Measurements from ENCODE around the gene AGAP1.
A peak's percentile ranks its signal among the peaks of the same experiment; 100 is the strongest.

The AGAP1 gene

DNA sequence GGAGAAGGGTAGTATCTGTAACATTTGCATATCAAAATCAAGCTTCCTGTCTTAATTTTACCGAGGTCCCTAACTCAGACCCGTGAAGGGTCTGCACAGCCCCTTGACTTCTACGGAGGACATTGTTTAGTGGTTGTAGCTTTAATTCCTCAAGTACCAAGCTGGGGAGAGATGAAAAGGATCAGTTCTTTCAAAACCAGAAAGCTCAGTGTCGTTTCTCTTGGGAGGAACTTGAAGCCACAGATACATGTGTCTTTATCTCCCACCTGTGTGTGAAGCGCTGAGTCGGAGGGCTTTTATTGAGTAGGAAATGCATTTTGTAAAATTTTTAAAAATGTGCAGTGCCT is 410.7 kb downstream of the AGAP1 start:
- no peak for DNase-seq

DNA sequence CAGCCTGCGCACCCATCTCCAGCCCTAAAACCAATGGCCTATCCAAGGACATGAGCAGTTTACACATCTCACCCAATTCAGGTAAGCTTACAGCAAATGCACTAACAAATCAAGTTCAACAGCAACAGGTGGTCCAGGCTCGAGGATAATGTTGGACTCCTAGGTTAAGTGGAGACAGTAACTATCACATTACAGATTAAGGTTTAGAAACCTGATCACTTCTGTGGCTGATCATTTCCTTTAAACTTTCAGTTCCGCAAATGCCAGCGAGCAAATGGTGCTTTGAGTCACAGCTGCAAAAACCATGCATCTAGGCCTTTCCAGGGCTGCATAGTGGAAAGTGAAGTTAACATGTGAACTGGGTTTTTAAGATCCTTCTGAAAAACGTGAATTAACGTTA is 415.0 kb downstream of the AGAP1 start:
- DNase-seq = no peak

DNA sequence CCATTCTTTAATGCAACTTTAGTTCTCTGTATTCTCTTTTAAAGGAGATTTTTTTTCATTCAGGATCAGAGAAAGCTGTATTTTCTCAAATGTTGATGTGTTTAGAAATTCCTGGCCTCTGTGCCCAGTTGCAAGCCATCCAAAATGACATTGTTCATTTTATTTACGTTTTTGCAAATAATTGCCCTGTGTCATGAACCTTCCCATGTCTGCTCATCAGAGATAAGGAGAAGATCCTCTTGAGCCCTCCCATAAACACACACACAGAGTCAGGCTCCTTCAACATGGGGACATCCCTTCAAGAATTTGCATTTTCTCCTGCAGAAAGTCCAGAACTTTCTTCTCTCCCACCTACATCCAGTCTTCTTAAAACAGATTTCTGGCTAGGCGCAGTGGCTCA is 415.5 kb downstream of the AGAP1 start:
- no peak for DNase-seq

DNA sequence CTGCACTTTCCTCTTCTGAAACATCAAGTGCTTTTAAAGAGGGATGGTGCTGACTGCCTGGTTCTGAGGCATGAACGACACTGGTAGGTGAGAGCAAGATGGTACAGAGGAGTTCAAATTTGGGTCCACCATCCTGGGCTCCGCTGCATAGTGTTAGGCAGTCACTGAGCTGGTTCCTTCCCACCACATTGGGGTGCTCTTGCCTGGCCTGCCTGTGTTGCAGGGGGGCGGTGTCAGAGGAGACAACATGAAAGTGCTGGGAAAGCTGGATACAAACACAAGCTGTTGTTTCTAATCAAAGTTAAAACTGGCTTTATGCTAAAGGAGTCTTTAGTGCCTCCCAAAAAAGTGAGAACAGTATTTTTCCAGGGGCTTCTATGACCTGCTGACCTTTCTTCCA is 416.2 kb downstream of the AGAP1 start:
- DNase-seq = no peak

DNA sequence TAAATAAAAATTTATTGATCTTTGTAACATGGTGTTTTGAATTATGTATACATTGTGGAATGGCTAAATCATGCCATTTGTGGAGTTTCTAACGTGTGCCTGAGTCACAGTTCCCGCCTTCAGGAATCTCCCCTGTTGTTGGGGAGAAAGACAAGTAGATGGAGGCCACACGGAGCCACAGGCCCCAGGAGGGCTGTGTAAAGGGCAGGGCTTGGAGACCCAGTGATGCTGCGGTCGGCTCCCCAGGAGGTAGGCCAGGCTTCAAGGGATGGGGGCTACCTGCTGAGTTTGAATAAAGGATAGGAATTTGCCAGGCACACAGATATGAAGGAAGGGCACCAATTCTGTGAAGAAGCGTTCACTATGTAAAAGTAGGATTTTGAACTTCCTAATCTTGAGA is 417.3 kb downstream of the AGAP1 start:
- DNase-seq = no peak

DNA sequence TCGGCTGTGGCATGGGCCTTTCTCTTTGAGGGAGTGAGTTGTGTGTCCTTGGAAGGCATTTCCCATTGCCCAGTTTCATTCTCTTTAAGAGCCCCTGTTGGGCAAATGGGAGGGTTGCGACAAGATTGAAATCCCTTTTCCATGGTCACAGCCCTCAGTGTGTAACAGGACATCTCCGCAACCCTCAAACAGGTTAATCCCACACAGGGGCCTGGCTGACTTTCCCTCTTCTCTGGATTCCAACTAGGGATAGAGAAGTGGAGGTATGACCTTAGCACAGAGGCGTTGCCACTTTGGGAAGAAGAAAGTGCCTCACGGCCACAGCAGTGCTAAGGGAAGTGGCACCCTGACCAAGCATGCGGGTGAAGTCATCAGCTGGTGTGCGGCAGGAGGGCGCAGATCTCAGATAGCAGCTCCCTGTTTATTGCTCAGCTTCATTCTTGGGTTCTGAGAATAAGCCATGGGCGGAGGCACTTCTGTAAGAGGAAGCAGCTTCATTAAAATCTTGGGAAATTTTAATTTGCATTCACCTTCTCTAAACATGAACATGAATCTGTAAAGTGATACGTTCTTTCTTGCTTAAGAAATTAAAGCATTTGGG is 417.9 kb downstream of the AGAP1 start:
- no peak for DNase-seq

DNA sequence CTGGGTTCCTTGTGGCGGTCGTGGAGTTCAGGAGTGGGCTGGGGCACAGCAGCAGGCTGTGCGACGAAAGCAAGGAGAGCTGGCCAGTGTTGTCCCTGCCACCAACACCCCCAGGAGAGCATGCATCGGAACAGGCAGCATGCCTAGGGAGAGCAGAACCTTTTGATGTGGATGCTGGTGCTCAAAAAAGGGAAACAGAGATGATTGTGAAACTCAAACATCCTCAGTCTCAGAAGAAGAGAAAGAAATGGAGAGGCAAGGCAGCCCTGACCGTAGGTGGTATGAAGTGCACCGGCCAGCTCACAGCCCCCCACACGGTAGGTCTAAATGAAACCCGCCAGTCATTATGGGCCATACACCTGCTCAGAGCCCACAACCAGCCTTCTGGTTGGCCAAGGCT is 420.9 kb downstream of the AGAP1 start:
- no peak for DNase-seq

DNA sequence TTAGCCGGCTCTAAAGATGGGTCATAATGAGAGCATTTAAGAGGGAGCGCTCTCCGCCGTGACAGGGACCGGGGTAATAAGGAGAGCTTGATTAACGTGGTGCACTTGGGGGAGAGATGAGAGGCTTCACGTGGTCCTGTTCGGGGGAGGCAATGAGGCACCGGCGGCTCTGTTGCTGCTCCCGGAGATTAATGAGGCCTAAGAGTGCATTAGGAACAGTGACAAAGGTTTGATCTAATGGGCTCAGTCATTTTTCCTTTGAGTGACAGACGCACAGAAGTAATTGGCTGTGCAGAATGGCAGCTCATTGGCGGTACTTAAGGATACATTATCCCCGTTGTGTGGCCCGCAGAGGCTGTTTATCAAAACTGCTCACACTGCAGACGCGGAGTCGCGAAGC is 423.7 kb downstream of the AGAP1 start:
- peak; percentile 98 for DNase-seq

DNA sequence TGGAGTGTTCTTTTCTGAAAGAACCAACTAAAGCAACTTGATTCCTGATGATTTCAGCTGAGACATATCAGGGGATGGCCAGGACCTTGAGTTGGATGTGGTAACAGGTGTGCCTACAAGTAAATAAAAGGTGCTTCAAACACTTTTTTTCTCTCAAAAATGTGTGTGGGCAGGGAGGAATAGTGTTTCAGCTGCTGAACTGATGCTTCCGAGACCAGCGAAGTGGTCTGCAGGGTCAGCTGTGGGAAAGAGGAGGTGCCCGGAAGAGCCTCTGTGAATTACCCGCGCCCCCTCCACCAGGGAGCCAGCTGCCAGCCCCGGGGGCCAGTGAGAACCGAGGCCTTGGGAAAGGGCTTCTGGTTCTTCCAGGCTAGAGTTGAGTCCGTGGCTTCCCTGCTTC is 425.0 kb downstream of the AGAP1 start:
- DNase-seq = no peak

DNA sequence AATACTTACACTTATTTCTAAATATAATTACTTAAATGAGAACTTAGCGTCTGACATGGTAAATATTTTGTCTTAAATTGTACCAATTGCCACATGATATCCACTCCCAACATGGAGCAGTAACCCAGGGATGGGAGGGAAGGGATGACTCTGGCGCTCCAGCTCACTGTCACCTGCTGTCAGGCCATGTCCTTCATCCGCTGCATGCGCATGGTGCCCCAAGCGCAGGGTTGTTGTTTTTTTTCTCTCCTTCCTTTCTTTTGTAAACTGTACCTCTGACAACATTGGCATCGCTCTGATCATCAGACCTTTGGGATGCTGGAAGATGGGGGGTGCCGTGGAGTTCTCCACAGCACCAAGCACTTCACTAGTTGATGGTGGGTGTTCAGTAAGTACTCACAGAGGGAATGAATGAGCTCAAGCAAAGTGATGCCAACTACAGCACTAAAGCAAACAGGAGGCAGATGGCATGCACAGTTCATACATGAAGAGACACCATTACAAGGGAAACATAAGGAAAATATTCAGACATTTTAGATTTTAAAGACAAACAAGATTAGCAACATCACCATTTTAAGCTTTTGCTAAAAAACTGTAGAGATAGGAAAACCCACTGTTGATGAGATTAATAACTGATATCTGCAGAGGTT is 426.5 kb downstream of the AGAP1 start:
- no peak for DNase-seq

DNA sequence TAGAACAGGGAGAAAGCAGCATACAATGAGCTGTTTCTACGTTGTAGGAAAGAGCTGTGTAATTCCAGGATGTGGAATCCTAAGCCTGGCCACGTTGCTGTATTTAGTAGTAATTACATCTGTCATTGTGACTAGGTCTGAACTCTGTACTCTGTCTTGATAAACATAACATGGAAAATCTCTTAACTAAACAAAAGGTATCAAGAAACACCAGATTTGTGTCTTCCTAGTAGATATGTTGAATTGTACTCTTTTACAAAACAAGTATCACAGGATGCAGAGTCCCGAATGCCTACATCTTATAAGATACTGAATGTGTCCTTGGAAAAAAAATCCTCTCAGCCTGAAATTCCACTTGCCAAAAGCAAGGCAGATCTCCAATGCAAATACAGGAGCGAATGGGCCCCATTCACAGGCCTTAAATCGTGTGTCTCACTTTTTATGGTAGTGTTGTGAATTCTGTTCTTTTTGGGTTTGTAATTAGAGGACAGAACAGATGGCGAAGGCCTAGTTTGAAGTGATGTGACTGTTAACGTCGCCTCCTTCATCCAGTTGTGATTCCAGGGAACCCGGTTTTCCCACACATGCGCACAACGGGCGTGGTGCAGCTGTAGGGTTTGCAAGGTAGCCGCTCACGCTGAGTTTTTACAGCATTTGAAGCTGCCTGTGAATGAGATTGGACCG is 427.8 kb downstream of the AGAP1 start:
- DNase-seq = no peak

DNA sequence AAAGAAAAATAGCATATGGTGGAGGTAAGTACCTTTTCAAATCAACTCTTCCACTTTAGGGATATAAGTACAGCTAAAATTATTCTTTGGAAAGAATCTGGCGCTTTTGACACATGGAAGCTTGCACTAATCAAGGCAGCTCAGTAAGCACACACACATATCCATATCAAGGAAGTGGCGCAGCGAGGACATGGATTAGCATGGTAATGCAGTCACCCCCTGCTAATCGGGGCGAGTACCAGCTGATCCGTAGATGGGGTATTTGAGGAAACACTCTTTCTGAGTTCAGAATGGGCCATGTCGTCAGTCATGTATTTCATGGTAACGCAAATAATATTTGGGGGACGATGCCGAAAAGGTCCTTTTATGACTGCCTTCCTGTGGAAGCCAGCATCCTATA is 429.0 kb downstream of the AGAP1 start:
- no peak for DNase-seq

DNA sequence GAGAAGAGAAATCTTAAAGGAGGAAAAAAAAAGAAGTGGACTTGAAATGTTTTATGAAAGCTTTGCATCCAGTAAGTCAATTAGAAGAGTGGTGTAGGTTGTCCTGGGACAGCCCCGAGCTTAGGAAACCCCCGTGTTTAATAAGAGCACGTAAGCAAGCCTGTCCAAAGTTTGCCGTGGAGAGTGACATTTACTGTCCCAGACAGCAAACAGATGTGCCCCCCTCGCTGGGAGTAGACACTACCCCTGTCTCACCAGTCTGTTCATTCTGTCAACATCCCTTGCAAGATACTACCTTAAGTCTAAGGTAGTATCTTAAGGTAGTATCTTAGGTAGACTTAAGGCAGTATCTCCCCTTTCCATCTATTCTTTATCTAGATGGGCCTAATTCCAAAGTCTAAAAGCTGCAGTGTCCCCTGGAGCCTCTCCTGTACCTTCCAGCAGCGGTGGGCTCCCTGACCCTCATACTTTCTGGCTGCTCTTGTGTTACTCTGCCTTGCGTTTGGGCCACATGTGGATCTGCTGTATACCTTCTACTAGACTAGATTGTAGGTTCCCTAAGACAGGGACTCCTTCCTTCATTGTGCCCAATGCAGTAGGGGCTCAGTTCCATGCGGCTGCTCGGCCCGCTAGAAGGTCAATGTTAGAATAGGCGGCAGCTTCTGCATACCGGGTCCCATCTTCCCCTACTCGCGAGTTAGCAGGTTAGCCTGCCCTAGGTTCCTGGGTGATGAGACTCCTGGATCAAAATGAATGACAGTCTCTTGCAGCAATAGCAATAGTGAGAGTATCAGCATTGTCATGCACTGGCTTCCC is 430.2 kb downstream of the AGAP1 start:
- DNase-seq = no peak

DNA sequence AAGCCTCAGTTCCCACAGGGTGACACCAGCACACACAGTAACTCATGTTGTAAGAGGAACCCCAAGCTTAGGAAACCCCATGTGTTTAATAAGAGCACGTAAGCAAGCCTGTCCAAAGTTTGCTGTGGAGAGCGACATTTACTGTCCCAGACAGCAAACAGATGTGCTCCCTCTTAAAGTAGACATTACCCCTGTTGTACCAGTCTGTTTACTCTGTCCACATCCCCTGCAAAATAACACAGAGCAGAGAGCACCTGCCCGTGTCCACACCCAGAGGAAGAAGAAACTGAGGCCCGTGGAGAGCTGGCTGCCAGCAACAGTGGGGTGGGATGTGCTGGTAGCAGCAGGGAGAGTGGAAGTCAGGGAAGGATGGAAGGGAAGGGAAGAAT is 430.8 kb downstream of the AGAP1 start:
- no peak for DNase-seq

DNA sequence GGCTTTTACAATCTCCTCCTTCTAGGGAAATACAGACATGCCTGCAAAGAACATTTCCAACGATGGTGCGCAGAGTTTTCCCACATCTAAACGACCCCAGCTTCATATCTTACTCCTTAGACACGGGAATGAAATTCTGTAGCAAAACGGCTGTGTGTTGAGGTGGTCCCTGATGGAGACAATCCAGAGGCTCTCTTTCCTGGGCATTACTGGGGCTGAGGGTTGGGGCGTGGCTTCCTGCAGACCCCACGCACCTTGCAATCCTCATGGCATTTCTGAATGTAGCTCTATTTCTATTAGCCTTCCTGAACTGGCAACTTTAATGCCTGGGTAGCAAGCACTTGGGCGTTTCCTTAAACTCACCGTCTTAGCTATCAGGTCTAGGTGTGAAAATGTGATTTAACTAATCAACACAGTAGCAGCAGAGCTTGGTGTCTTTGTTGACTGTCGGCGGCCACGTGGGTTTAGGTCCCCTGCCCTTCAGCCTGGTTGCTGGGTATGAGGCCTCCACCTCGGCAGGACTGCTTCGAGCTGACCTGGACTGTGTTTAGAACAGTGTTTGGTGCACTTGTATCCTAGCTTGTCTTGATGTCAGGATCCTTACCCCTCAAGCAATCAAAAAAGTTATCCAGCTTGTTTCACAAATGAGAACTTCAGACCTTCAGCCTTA is 431.5 kb downstream of the AGAP1 start:
- no peak for DNase-seq

DNA sequence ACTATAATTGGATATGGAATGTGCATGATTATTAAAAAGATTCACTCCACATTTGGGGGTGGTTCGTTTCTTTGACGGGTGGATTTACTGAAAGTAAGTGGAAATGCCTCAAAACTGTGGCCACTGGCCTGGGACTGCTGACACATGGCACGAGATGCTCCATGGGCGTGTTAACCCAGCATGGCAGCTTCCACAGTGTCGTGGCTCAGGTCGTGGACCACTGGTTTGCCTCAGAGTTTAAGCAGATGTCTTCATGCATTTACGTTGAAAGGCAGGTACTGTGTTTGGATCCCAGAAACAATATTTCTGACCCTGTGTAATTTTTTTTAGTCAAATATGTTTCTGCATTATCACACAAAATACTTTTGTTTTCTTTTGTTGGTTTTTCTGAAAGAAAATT is 432.4 kb downstream of the AGAP1 start:
- DNase-seq = no peak

DNA sequence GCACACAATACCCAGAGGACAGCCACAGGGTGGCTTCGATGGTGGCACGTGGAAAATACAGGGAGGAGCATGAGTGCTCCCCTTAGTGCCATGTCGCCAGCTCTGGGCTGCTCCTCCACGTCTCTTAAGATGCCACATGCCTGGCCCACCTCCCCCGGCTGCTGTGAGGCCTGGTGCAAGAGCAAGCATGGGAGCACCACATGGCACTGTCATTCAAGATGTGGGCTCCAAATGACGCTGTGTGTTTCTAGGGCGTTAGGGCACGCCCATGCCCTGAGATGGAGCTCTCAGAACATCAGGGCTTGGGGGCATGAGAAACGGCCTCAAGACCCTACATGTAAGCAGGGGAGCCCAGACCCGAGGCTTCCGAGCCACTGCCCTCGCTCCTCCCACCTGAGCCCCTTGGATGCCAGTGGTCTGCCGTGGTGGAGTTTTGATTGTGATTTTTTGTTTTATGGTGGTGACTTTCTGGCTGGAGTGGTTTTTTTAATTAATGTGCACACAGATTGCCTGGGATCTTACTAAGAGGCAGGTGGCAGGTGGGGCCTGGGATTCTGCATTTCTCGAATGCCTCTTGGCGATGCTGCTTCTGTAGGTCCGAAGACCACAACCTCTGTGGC is 435.0 kb downstream of the AGAP1 start:
- DNase-seq = no peak

DNA sequence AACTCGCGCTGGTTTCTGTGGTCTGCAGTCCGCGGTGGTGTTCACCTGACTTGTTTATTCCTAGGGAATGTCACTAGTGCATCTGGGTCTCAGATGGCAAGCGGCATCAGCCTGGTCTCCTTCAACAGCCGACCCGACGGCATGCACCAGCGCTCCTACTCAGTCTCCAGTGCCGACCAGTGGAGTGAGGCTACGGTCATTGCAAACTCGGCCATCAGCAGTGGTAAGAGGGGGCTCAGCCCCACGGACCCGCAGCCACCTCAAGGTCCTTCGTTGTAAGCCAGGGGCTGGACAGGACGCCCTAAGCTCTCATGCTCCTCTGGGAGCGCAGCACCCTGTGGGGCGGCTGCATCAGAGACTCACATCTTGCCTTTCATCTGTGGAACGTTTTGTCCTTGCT is 436.9 kb downstream of the AGAP1 start:
- no peak for DNase-seq

DNA sequence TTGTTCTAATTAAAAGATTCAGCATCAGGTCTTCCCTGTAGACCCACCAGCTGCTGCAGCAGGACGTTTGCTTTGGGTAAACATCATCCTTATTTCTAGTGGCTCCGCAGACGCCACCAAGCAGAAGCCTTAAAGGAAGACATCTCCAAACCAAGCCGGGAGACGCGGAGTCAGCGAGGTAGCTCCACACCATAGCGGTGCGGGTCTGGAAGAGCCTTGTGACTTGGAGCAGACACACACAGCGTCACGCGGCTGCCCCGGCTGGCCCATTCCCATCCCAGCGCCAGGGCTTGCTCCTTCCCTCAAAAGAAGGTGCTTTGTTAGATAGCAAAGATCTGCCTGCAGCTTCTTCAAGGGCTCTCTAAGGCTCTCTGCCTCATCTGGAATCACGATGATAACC is 437.8 kb downstream of the AGAP1 start:
- DNase-seq = no peak

DNA sequence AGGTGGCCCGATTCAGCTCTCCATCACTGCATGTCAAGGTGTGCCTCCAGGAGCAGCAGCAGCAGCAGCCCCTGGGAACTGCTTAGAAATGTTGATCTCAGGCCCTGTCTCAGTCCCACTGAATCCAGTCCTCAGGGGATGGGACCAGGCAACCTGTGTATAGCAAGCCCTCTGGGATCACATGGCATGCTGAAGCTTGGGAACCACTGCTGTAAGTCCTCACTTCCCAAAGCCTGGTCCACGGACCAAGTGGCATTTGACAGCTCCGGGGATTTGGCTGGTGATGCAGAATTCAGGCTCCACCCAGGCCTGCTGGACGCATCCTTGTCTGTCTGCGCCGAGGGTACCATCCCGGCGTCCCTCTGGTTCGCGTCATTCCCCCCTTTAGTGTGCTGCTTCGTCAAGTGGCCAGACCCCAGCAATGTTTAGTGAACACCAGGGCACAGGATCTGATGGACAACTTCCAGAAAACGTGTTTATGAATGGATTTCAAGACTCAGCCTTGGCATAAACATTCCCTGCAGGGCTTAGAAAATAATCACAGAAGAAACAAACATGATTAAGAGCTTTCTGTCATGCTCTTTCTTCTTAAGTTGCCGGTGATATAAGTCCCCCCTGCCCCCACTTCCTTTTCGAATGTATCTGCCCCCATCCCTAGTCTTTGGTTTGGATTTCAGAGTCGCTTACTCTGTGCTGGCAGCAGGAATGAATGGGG is 440.4 kb downstream of the AGAP1 start:
- no peak for DNase-seq

DNA sequence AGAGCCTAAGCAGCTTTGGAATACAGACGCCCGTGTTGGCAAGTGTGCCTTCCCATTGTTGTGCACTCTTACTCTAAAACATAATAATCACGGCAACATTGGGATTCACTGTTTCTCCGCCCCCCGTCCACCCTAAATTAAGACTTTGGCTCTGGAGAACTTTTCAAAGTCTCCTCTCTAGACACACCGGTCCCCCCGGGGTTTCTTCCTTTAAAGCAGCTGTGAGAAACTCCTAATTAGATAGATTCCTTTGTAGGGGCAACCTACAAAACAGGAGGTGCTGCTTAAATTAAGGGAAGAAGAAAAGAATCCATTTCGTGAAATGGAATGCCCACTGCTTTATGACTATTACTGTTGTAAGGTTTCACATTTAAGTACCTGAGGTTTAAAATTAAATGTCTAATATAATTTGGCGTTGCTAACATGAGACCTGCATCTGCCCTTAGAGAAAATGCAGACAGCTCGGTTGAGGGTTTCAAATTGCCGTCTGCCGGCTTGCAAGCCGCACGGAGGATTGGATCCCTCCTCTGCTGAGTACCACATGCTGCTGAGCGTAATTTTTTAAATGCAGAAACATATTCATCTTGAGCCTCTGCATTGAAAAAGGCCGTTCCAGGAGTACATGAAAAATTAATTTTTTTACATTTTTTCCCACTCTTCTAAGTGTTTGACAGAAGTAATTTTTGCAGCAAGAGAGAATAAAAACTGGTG is 441.1 kb downstream of the AGAP1 start:
- no peak for DNase-seq

DNA sequence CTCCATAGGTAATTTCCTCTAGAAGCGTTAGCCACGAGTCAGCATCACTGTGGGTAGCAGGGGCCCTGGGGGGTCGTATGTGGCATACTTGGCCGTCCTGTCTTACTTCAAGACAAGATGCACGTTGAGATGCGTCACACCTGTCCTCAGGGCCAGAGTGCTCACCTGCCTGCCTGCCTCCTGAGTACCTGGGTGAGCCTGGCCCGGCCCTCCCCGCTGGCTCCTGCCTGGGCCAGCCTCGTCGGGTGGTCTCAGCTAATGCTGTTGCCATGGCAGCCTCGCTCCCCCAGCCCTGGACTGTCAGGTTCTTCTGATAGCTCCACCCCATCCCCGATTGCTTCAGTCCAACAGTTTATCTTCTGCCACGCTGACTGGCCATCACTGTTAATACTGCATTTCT is 441.9 kb downstream of the AGAP1 start:
- DNase-seq = no peak
